Measurements from ENCODE around the gene CEP95.
"Not testable (repeated sequence)": the region's sequence is repeated elsewhere in the genome, so short reads cannot be mapped to it uniquely, and the experiment has no call there.

The CEP95 gene, protein sequence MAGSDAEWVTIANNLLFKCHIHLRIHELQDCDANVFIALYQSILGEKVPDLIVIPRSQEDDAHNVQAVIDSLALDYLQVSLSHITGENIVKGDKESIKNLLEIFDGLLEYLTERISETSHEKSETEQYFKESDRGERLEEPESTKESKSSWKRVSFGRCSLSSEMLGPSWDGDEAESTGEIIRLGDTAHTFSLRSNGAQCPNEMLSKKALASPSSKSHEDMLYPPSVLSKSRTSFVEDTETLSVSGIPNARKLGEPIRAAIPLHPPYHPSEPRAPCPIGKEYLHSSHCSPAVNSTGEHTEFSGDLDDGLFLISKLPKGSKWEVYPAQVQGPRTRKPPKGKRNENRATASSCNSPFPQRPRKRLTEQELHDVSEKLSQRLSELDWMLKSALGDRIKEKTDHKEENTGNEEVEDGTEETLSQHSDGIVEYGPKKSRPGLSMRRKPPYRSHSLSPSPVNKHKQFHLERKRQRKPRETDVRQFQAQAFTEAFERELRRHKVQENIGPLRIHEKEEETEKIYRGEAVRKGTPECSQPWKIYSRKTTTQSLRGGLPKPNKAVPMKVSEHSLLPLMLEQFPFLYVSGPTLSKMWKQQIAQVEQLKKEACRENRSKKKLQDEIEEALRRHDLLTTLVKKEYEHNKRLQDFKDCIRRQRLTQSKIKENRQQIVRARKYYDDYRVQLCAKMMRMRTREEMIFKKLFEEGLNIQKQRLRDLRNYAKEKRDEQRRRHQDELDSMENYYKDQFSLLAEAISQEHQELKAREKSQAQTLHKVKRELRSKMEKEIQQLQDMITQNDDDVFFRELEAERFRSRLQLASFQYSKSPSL

DNA sequence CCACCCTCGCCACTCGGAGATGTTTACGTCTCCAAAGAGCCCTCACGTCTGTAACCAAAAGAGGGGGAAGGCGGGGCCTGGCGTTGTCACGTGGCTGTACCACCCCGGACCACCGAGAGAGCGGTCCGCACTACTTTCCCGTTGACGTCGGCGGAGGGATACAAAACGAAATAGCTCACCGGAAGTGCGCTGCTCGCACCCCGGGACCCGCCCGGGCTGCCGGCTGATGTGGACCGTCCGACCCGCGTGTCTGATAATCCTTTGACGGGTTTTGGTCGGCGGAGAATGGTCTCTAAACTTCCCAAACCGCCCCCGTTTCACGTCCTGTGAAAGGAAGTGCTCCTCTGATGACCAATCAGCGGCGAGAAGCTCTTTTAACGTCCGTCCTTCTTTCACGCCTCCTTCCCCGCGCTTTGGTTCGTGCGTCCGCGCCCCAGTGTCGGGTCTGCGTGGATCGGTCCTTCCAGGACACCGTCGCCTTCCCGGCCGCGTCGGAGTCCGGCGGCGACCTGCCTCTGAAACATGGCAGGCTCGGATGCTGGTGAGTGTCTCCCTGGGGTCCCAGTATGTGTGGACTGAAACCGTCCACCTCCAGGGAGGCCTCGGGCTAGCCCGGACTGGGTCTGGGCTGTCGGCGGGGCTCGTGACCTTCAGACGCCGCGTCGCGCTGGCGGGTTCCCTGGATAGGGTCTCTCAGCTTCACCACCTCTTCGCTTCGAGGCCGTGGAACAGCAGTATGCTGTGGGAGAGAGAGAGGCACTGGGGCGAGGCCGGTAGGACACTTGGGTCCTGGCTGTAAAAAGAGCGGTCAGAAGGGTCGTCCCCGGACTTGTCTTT, at the start of gene CEP95:
TSS of gene CEP95 (plus strand) at position 402 of the 837 bp plus-strand sequence. CDS start at position 523, 121 bp downstream.
- peak; percentile 97 for DNase-seq

DNA sequence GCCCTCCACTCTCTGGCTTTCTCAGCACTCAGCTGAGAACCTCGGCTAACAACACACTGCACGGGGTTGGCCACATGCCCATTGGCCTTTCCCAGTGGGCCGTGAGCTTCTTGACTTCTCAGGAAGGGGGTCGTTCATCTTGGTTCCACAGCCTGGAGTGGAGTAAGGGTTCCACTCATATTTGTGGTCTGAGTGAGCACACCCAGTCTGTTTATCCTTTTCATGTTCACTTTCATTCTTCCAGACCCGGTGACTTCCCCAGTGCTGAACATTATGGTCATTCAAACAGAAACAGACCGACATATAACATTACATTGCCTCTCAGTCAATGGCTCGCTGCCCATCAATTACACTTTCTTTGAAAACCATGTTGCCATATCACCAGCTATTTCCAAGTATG, 49.6 kb upstream of the CEP95 start:
- DNase-seq: no peak

DNA sequence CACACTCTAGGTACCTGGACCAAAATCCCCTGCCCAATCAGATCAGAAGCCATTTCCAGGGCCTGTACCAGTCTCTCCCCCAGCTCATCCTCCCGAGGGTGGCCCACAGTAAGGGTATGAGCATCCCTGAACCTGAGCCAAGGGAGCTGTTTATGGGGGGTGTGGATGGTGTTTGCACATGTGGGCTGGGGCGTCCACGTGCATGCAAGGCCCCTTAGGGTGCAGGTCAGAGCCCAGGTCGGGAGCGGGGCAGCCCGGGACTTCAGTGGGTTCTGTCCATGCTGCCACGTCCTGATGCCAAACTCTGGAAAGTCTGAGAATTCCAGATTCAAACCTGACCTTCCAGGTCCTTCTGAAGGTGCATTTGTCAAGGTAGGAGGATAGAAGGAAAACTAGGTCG, 48.0 kb upstream of the CEP95 start:
- no peak for DNase-seq

DNA sequence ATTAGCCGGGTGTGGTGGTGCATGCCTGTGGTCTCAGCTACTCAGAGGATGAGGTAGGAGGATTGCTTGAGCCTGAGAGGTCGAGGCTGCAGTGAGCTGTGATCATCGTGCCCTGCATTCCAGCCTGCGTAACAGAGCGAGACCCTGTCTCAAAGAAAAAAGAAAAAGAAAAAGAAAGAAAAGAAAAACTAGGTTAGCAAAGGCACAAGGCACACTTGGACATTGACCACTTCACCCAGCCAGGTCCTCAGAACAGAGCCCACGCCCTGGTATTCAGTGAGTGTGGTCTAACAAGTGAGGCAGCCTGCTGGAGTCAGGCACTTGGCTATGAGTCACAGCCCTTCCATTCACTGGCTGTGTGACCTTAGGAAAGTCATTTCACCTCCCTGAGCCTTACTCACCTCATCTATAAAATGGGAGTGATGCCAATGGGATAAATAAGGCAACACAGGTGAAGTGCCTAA, 47.5 kb upstream of the CEP95 start:
- no peak for DNase-seq

DNA sequence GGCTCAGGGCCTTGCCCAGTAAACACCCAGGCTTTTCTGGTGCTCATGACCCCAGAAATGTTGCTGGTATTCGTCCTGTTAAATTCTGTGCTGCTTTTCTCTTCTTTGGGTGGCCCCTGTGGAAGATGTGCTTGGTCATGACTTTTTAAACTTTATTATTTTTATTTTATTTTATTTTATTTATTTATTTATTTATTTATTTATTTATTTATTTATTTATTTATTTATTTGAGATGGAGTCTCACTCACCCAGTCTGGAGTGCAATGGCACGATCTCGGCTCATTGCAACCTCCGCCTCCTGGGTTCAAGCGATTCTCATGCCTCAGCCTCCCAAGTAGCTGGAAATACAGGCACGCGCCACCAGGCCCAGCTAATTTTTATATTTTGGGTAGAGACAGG, 47.0 kb upstream of the CEP95 start:
- DNase-seq: not testable (repeated sequence)

DNA sequence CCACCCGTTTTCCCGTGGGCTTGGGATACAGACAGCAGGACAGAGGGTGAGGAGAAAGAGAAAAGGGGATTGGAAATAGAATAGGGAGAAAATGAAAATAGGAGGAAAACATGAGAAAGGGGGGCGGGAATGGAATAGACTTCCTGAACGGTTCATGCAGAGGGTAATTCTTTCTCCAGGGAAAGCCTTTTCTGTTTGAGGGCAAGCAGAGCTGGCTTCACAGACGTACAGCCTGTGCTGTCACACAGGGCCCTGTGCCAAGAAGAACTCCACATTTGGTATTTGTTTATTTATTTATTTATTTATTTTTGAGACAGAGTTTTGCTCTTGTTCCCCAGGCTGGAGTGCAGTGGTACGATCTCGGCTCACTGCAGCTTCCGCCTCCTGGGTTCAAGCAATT, 45.8 kb upstream of the CEP95 start:
- DNase-seq: no peak

DNA sequence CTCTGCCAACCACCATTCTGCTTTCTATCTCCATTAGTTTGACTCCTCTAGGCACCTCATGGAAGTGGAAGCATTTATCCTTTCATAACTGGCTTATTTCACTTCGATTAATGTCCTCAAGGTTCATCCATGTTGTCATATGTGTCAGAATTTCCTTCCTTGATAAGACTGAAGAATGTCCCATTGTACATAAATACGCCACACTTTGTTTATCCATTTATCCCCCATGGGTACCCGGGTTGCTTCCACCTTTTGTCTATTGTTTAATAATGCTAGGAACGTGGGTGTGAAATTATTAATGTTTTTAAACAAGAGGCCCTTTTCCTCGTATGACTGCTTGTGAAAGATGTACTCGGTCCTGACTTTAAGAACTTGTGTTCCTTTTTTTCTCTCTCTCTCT, 45.0 kb upstream of the CEP95 start:
- DNase-seq: no peak

DNA sequence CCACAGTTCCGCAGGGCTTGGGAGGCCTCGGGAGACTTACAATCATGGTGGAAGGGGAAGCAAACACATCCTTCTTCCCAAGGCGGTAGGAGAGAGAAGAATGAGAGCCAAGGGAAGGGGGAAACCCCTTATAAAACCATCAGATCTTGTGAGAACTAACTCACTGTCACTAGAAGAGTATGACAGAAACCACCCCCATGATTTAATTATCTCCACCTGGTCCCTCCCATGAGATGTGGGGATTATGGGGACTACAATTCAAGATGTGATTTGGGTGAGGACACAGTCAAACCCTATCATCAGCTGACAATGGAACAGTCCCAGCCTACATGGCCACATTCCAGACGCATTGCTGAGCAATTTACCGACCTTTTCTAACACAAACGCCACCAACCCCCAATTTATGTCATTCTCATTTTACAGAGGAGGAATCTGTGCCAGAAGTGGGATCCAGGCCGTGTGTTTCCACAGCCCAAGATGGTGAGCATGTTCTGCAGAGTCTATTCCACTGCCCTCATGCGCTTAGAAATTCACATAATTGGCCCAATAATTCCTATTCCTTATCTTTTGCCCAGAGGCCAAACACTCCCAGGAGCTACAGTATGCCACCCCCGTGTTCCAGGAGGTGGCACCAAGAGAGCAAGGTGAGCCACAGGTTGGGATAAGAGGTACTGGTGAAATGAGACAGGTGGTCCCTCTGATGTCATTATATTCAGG, 40.6 kb upstream of the CEP95 start:
- no peak for DNase-seq

DNA sequence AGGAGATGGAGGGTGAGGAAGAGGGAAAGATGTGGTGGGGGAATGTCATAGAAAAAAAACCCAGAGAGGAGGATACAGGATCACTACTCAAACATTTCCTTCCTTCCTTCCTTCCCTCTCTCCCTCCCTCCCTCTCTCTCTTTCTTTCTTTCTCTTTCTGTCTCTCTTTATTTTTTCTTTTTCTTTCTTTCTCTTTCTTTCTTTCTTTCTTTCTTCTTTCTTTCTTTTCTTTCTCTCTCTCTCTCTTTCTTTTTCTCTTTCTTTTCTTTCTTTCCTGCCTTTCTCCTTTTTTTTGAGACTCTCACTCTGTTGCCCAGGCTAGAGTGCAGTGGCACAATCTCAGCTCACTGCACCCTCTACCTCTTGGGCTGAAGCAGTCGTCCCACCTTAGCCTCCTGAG, 39.9 kb upstream of the CEP95 start:
- not testable (repeated sequence) for DNase-seq

DNA sequence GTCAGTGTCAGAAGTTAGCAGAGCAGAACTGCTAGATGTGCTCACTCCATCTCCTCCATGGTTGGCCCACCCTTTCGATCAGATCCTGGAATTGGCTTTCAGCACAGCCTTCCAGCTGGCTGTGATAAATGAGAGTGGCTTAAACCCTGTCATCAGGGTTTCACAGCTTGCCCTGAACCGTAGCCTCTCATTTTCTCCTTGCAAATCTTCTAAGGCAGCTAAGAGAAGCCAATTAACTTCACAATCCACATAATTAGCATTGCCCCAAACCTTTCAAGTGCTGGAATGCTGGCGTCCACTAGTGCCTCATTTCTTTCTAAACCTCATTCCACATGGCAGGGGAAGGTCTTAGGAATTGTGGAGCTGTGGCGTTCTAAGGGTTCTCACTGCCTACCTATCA, 36.2 kb upstream of the CEP95 start:
- no peak for DNase-seq

DNA sequence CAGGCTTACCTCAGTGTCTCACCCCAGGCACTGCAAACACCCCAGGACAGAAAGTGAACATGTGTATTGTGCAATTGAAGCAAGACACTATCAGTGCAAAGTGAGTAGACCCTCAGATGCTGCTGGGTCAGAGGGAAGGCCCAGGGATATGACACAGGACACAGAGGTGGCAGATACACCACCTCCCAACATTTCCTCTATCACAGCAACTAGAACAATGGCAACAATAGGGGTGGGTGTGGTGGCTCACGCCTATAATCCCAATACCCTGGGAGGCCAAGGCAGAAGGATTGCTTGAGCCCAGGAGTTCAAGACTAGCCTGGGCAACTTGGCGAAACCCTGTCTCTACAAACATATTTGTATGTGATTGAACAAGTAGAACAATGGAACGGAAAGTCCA, 35.3 kb upstream of the CEP95 start:
- no peak for DNase-seq

DNA sequence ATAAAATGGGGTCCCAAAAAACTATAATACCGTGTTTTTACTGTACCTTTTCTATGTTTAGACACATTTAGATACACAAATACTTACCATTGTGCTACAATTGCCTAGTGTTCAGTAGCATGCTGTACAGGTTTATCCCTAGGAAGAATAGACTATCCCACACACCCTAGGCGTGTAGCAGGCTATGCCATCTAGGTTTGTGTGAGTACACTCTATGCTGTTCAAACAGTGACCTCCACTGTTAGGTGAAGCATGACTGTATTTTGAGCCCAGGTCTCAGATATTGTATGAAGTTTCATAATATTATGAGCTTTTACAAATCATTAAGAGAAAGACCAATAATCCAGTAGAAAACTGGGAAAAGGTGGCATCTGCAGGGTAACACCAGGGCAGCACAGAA, 34.2 kb upstream of the CEP95 start:
- no peak for DNase-seq

DNA sequence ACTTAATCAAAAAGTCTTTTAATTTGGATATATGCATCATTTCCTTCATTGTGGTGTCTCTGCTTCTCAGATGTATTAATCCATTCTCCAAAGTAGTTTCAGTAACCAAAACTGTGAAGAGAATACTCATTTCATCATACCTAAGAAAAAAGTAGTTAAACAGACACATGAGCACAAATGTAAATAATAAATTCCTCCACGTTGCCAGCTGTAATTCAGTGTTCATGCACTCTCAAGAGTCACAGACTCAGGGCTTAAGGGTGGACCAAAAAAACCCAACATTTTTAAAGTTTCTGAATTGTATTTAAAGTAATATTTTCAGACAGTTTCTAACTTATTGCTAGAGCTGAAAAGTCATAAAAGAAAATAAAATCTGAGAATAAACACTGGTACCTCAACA, 28.9 kb upstream of the CEP95 start:
- no peak for DNase-seq

DNA sequence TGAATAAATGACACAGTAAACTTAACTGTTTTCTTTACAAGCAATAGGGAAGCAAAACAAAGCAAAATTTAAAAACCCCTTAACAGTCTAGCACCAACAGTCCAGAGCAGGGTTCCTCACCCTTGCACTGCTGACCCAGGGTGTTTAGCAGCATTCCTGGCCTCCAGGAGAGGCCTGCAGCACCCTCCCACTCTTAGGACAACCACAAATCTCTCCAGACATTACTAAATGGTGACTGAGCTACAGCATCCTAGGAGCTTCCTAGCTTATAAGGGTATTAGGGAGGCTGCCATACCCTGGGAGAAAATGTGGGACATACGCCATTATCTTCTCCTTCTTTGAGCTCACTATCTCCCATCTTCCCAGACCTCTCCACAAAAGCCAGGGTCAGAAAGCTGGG, 25.8 kb upstream of the CEP95 start:
- no peak for DNase-seq

DNA sequence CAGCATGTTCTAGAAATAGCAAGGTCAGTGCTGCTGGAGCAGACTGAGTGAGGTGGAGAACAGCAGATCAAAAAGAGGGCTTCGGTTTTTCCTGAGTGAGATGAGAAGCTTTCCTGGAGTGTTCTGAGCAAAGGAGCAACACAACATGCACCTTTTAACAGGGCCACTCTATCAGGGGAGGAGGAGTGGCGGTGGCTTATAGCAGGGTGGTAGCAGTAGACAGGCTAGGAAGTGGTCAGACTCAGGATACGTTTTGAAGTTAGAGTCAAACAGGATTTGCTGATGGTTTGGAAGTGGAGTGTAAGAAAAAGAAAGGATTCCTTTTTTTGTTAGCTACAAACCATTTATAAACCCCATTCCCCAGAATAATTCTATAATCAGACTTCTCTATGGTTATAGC, 22.4 kb upstream of the CEP95 start:
- no peak for DNase-seq

DNA sequence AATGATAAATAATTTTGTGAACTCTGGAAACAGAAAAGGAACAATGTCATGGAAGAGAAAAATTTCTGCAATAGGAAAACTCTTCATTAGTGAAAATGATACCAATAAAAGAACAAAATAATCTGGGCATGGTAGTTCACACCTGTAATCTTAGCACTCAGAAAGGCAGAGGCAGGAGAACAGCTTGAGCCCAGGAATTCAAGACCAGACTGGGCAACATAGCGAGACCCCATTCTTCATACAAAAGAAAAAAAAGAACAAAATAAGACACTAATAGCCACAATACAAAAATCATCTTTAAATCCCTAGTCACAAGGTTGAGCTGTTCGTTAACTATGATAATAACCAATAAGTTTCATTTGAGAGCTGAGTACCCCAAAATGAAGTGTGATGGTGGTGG, 18.5 kb upstream of the CEP95 start:
- no peak for DNase-seq

DNA sequence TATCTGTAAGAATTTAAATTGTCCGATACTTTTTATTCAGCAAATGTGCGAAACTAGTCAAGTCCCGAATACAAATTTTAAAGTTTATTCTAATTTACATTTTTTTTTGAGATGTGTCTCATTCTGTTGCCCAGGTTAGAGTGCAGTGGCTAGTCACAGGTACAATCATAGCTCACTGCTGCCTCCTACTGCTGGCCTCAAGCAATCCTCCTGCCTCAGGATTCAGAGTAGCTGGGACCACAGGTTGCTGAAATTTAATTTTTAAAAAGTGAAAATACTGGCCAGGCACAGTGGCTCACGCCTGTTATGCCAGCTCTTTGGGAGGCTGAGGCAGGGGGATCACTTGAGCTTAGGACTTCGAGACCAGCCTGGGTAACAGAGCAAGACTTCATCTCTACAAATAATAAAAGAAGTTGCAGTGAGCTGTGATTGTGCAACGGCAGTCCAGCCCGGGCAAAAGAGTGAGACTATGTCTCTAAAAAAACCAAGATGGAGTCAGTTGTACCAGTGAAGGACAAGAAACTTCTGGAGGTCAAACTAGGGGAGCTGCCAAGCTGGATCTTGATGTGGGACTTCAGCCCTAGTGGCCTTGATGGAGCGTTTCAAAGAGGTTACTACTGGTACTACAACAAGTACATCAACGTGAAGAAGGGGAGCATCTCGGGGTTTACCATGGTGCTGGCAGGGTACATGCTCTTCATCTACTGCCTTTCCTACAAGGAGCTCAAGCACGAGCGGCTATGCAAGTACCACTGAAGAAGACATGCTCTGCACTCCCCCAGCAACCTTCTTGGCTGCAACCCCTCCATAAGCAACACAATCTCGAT, 15.5 kb upstream of the CEP95 start:
- DNase-seq: peak; percentile 58 to 72

DNA sequence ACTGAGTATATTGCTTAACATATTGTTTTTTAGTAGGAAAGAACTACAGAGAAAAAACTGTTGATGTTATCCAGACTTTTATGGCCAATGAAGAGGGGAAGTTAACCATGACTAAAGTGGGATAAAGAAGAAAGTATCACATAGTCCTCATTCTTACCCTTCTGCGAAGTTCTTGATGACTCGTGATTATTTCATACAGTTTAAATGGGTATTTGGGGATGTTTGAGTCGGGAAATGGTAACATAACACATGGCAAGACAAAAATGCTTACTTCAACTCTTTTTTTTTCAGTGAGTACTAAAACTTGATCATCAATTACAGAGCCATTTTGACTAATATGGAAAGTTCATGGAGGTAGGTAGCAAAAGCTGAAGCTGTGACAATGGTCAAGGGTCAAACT, 14.8 kb upstream of the CEP95 start:
- no peak for DNase-seq

DNA sequence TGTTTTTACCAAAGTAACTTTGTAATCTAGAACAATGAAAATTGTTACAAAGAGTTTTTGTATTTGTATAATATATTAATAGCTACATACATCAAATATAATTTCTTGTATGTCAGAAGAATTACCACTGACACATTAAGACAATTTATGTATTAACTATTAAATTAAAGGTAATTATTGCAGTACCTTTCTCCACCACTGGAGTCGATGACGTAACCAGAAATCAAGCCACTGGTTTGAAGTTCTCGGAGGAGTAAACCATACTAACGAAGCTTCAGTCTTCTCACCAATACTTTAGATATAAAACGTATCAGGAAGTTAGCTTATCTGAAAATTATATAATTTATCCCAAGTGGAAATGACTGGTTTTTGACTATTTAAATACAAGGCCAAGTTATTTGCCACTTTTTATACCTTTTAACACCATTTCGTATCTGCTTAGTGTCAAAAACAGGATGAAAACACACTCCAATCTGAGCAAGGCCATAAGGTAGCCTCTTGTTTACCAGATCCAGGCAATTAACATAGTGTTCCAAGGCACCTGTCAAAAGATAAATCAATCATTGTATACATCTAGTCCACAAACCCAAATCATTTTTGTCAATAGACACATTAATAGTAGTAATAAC, 14.2 kb upstream of the CEP95 start:
- peak; percentile 29 to 78 for DNase-seq

DNA sequence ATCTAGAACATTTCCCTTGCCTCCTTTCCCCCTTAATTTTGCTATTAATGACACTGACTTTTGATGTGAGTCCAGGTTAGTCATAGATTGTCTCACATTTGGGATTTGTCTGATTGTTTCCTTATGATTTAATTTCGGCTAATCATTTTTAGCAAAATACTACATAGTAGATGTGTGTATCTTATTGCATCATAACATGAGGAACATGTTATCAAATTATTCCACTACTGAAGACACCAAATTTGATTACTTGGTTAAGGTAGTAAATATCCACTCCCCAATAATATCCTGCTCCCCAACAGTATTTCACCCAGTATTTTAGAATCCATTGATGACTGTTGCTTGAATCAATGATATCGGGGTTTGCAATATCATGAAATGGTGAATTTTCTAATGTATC, 12.7 kb upstream of the CEP95 start:
- no peak for DNase-seq

DNA sequence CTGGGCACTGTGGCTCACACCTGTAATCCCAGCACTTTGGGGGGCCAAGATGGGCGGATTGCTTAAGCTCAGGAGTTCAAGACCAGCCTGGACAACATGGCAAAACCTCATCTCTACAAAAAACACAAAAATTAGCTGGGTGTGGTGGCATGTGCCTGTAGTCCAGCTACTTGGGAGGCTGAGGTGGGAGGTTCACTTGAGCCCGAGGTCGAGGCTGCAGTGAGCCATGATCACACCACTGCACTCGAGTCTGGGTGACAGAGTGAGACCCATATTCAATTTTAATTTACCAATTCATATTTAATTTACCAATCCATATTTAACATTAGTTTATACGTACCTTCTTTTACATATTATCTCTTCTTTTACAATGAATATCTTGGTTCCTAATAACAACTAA, 11.5 kb upstream of the CEP95 start:
- DNase-seq: not testable (repeated sequence)
